ENCODE measurements around the gene CHD9.
"Not testable (repeated sequence)": the region's sequence is repeated elsewhere in the genome, so short reads cannot be mapped to it uniquely, and the experiment has no call there.

CHD9 gene

GRCh38 chr16:53261276-53261675 is 206.5 kb downstream of the CHD9 start:
- DNase-seq (ENCODE audit: low read depth in 2 of 2) = no peak

DNA sequence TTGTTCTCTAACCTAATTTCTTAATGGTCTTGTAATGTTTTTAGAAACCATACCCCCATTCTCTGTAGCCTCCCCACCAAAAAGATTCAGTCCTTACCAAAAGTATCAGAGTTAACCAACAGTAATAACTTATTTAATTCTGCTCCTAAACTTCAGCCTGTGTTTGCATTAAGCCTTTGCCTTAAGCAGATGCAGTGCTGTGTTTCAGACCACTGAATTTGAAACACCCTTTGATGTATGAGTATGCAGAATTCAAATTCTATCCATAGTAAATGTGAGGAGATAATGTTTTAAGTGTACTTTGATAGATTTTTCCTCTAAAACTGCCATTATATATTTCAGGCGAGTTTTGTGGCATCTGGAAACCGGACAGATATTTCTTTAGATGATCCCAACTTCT is 207.9 kb downstream of the CHD9 start:
- DNase-seq (ENCODE audit: low read depth in 2 of 2) = no peak

- DNase-seq (ENCODE audit: low read depth in 2 of 2) = no peak
Measured at GRCh38 chr16:53266156-53266555, 211.4 kb downstream of the CHD9 start.

GRCh38 chr16:53278498-53278897 is 223.7 kb downstream of the CHD9 start:
- DNase-seq (ENCODE audit: low read depth in 2 of 2) = not testable (repeated sequence)

GRCh38 chr16:53281280-53281679 is 226.5 kb downstream of the CHD9 start:
- no peak for DNase-seq (ENCODE audit: low read depth in 2 of 2)

DNA sequence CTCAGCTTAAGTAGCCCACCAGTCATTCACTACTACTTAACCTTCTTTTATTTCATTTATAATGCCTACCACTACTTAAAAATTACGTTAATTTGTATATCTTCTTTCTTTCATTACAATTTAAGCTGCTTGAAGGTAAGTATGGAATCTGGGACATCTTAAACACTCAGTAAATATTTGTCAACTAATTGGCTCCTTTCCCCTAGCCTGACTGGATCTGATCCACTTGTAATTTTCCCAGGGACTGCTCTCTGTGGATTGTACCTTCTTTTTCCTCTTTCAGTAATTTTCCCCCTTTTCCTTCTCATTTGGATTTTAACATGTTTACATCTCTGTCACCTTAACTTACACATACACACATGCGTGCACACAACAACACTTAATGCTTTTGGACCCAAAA is 227.1 kb downstream of the CHD9 start:
- no peak for DNase-seq (ENCODE audit: low read depth in 2 of 2)

DNA sequence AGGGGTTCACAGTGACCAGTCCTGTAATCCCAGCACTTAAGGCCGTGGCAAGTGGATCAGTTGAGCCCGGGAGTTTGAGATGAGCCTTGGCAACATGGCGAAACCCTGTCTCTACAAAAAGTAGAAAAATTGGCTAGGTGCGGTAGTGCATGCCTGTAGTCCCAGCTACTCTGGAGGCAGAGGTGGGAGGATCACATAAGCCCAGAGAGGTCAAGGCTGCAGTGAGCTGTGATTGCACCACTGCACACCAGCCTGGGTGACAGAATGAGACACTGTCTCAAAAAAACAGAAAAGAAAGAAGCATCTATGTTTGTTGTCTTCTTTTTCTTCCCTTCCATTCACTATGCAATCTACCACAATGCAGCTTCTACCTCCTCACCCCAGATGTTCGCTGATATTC is 227.5 kb downstream of the CHD9 start:
- no peak for DNase-seq (ENCODE audit: low read depth in 2 of 2)

DNA sequence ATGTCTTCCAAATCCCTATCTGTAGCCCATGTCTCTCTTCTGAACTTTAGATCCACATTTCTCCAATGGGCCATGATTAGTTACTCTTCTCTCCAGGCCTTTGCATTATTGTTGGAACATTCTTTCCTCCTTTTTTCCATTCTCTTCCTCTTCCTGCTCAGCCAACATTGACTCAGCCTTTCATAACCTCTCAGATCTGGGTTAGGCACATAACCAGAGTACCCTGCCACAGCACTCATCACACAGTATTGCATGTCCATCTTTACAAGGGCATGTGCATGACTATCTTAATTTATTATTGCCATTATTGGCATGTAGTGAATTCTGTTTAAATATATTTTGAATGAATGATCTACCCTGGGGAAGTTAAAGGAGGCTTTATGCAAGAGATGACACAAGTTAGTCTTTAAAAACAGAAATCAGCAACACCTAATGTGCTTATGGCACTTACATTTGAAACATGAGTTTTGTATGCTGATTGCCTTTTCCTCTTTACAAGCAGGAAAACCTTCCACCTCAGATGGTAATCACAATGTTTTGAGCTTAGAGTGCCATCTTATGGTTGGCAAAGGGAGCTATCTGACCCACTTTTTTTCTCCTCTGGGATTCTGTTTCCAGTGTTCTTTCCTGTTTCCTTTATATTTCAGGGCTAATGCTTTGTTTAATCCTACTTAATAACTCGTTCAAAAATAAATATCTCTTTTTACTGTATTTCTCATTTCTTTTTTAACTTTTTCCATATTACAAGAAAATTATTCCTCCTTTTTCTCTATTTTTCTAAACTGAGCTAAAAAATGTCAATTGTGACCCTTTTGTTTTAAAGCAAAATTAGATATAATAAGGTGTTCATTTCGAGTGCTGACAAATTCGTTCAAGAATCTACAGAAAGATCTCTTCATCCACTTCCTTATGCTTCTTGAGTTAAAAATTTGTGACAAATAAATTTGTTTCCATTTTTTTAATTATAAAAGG is 228.5 kb downstream of the CHD9 start:
- DNase-seq (ENCODE audit: low read depth in 2 of 2) = no peak

DNA sequence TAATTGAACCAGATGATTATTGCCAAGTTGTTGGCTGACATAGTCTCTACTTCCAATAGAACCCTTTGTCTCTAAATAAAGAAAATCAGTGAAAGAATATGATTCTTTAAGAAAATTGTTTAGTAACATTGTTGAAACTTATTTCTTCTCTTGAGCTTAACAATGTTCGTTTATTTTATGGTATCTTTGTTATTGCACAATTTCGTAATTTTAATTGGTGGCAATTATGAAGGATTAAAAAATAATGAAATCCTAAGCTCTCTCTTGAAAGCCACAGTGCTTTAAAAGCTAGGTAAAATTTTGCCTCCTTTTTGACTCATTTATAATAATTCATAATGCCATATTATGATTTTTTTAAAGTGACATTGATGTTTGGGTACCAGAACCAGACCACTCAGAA is 230.4 kb downstream of the CHD9 start:
- no peak for DNase-seq (ENCODE audit: low read depth in 2 of 2)

GRCh38 chr16:53290520-53290919 is 235.7 kb downstream of the CHD9 start:
- DNase-seq (ENCODE audit: low read depth in 2 of 2) = no peak

- DNase-seq (ENCODE audit: low read depth in 2 of 2) = no peak
Measured at GRCh38 chr16:53291757-53292392, 237.1 kb downstream of the CHD9 start.

DNA sequence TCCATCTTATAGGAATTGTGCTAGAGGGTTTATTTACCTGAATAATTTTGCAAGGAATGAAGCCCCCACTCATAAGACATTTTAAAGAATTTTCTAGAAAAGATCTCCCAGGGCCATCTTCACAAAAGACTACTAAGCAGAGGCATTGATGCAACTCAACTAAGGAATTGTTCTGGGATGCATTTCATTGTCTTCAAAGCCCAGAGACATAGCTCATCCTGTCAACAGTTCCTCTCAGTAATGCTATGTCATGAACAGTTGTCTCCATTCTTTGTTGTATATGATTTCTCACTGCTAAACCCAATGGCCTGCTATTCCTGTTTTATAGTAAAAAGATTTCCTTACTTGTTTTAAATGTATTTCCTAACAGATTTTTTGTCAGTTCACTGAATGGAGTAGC is 242.7 kb downstream of the CHD9 start:
- no peak for DNase-seq (ENCODE audit: low read depth in 2 of 2)

GRCh38 chr16:53304334-53304733 is 249.5 kb downstream of the CHD9 start:
- DNase-seq (ENCODE audit: low read depth in 2 of 2) = no peak

GRCh38 chr16:53305743-53306142 is 251.0 kb downstream of the CHD9 start:
- DNase-seq (ENCODE audit: low read depth in 2 of 2) = no peak

DNA sequence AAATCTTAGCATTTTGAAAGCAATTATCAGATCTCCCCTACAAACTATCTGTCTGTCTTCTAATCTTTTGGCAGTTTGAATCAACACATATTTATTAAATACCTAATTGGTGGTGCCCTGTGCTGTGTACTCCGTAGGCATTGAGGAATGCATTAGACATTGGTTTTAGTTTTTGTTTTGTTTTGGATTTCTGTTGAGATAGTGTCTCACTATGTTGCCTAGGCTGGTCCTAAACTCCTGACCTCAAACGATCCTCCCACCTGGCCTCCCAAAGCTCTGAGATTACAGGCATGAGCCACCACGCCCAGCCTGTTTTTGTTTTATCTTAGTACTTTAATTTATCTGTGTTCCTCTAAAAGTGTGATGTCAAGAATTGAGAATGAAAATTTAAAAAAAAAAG is 254.7 kb downstream of the CHD9 start:
- no peak for DNase-seq (ENCODE audit: low read depth in 2 of 2)

DNA sequence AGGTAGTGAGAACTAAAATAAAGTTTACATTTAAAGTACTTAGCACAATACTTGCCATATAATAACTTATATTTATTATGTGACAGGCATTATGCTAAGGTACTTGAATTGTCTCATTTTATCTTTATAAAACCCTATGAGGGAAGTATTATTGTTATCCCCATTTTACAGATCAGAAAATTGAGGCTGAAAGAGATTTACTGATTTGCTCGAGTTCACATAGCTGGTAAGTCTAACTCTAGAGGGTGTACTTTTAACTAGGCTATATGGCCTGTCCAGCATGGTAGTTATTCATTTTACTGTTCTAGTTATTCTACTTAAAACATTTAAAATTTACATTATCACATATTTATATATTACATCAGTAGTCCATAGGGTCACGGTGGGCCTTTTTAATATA is 266.2 kb downstream of the CHD9 start:
- no peak for DNase-seq (ENCODE audit: low read depth in 2 of 2)

DNA sequence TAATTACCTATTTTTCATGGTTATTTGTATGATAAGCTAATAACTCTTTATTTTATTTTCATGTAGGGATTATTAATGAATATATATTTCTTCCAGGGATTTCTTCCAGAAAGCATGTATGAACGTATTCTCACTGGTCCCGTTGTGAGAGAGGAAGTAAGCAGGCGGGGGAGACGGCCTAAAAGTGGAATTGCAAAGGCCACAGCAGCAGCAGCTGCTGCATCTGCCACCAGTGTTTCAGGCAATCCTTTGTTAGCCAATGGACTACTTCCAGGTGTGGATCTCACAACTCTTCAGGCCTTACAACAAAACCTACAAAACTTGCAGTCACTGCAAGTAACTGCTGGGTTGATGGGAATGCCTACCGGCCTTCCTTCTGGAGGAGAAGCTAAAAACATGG is 269.1 kb downstream of the CHD9 start:
- no peak for DNase-seq (ENCODE audit: low read depth in 2 of 2)

DNA sequence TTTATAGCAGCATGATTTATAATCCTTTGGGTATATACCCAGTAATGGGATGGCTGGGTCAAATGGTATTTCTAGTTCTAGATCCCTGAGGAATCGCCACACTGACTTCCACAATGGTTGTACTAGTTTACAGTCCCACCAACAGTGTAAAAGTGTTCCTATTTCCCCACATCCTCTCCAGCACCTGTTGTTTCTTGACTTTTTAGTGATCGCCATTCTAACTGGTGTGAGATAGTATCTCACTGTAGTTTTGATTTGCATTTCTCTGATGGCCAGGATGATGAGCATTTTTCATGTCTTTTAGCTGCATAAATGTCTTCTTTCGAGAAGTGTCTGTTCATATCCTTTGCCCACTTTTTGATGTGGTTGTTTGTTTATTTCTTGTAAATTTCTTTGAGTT is 276.2 kb downstream of the CHD9 start:
- not testable (repeated sequence) for DNase-seq (ENCODE audit: low read depth in 2 of 2)

DNA sequence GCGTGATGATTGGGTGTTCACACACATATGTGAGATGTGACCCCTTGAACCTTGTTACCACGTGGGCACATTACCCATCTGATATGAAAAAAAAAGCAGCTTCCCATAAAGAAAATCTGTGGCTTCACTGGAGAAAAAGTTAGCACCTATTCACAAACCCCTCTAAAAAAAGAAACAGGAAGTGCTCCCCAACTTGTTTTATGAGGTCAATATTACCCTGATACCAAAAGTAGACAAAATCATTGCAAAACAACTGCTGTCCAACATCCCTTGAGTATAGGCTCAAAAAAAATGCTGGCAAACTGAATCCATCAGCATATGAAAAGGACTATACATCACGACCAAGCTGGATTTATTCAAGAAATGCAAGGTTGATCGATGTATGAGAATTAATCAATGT is 279.8 kb downstream of the CHD9 start:
- no peak for DNase-seq (ENCODE audit: low read depth in 2 of 2)

GRCh38 chr16:53337294-53337693 is 282.5 kb downstream of the CHD9 start:
- no peak for DNase-seq (ENCODE audit: low read depth in 2 of 2)

- DNase-seq (ENCODE audit: low read depth in 2 of 2) = no peak
Measured at GRCh38 chr16:53341792-53342191, 287.0 kb downstream of the CHD9 start.

DNA sequence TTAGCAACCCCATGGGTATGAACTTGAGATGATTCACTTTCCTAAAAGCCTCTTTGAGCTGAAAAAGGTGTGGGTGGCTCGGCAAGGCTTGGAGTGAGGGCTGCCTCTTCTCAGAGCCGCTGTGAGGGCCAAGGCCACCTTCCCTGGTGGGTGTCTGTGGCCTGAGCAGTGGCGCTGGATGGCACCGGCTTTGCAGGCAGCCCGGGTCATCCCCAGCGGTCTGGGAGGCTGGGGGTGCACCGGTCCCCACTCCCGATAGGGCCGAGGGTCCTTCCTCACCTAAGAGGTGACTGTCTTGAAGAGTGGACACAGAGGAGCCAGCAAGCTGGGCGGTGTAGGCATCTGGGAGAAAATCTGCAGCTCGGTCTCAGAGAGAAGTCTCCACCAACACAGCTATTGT is 300.3 kb downstream of the CHD9 start:
- no peak for DNase-seq (ENCODE audit: low read depth in 2 of 2)

DNA sequence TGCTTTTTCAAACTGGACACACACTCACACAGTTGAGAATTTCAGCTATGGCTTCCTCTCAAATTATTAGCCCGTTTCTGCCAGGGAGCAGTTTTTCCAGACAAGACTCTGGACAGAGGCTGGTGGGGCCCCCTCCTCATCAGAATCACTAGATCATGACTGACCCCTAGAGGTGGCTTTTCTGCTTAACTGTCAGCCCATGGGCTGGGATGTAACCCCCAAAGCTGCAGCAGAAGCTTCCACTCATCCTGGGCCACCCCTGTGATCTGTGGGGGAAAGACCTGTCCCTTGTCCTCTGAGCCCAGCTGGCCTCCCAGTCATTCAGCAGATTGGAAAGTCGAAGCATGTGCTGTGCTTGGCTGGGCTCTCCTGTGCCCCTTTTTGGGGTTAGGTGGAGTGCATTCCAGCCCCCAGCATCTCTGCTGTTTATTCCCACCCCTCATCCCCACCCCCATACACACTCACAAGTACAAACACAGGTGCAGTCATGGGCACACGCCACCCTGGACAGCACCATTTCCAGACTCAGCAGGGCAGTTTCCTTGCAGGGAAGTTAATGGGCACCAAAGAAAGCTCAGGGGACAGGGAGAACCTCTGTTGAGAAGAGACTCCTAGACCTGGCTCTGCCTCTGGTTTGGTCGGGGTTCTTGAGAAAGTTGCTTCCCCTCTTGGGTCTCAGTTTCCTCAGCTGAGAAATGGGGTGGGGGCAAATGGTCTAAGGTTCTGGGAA is 301.9 kb downstream of the CHD9 start:
- DNase-seq (ENCODE audit: low read depth in 2 of 2) = no peak

Measured in stimulated activated CD4-positive, alpha-beta T cell treated with anti-CD3 and anti-CD28 coated beads, Interleukin-15, amount 100 ng/mL, for 48 hours (primary cell).